Activated CD4-positive, alpha-beta memory T cell treated with anti-CD3 and anti-CD28 coated beads, Interleukin-2, amount 10 ng/mL, durations not matched to agents 7 days and 5 days (primary cell): ENCODE measurements around the gene EXOC7. TPM values are rescaled to one million over a fixed set of nuclear protein-coding genes. Genes with fewer than 3 reads are reported as not detected.
A peak's percentile ranks its signal among the peaks of the same experiment; 100 is the strongest.

ENCODE experiments used
- CTCF ChIA-PET: fragments of 350-600 bp; sonication (Branson Sonifier 250); formaldehyde crosslinking; loops from one replicate; lab custom pipeline; 2021; ENCODE audit warnings: antibody characterized with exemption, inconsistent platforms; lab: Charles Lee
- POLR2A ChIA-PET: fragments of 350-600 bp; sonication (Branson Sonifier 250); formaldehyde crosslinking; loops from one replicate; lab custom pipeline; 2021; ENCODE audit warnings: antibody characterized with exemption; lab: Charles Lee
- DNase-seq: peaks from one replicate; pipeline ENCODE4 v3.0.0-alpha.2; 2020
- H3K27ac Mint-ChIP-seq: one replicate; pipeline ENCODE4 v1.8.0; 2021; ENCODE audit warnings: mild to moderate bottlenecking, mixed read lengths
- H3K27me3 Mint-ChIP-seq: one replicate; pipeline ENCODE4 v1.8.0; 2021; ENCODE audit warnings: mixed read lengths
- H3K36me3 Mint-ChIP-seq: one replicate; pipeline ENCODE4 v1.8.0; 2021; ENCODE audit warnings: low read depth, mixed read lengths
- H3K4me1 Mint-ChIP-seq: one replicate; pipeline ENCODE4 v1.8.0; 2021; ENCODE audit warnings: mixed read lengths
- H3K4me3 Mint-ChIP-seq: one replicate; pipeline ENCODE4 v1.8.0; 2021; ENCODE audit warnings: mild to moderate bottlenecking, mixed read lengths
- H3K9me3 Mint-ChIP-seq: one replicate; pipeline ENCODE4 v1.8.0; 2021; ENCODE audit warnings: mixed read lengths
- total RNA-seq, 2 experiments: library from RNA; stranded (reverse); gene quantifications; one replicate each; pipeline ENCODE4 v1.2.3, GENCODE V29; 2021

Gene EXOC7
- total RNA-seq, 2 experiments from 2014 or later: 119 to 120 TPM

DNA sequence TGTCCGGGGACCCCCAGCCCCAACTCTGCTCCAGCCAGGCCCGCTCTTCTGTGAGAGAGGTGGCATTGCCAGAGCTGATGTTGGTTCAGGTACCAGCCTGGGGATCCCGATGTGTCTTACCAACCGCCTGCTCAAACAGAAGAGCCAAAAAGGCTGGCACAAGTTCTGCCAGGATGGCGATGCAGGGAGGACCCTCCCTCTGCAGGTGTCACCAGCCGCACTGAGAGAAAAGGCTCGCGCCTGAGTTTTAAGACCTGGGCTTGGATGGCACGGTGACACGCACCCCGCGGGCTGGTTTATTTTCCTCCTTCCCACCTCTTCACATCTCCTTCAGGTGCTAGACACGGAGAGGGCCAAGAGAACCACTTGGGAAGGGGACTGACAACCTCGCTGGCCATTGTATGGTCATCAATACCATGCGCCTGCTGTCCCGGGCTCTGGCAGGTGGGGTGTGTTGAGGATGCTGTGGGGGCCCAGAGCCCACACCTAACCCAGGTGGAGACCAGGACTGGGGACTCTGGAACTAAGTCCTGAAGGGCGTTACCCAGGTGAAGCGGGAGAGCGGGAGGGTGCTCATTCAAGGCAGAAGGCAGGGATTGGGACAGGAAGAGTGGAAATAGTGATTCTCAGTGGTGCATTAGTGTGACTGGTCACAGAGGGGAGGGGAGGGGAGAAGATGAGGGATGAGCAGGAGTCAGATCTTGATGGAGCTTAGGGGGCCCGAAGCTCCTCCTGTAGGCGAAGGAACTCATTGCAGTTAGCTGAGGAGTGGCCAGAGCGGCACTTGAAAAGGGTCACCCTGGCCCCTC, 21.2 kb upstream of the EXOC7 start:
- H3K27me3 Mint-ChIP-seq: no peaks in the 10 kb centered on the region
- no peaks in the 10 kb centered on the region for H3K36me3 Mint-ChIP-seq
- H3K27ac Mint-ChIP-seq: no peak overlapping the region
- no peaks in the 10 kb centered on the region for H3K9me3 Mint-ChIP-seq
- DNase-seq: no peak
- CTCF ChIA-PET: interaction anchor here (0.7 to 11.6 kb wide), 11 partner anchors 10 to 159 kb away, joined by 3 to 187 read pairs (median 11); partner anchors contain the start of gene FOXJ1
- H3K4me3 Mint-ChIP-seq: no peak overlapping the region
- POLR2A ChIA-PET: interaction anchor here (0.7 to 11.0 kb wide), 11 partner anchors 19 to 155 kb away, joined by 3 to 222 read pairs (median 7); partner anchors contain the start of gene EXOC7
- H3K4me1 Mint-ChIP-seq: peaks cover 24% of the 10 kb centered on the region

DNA sequence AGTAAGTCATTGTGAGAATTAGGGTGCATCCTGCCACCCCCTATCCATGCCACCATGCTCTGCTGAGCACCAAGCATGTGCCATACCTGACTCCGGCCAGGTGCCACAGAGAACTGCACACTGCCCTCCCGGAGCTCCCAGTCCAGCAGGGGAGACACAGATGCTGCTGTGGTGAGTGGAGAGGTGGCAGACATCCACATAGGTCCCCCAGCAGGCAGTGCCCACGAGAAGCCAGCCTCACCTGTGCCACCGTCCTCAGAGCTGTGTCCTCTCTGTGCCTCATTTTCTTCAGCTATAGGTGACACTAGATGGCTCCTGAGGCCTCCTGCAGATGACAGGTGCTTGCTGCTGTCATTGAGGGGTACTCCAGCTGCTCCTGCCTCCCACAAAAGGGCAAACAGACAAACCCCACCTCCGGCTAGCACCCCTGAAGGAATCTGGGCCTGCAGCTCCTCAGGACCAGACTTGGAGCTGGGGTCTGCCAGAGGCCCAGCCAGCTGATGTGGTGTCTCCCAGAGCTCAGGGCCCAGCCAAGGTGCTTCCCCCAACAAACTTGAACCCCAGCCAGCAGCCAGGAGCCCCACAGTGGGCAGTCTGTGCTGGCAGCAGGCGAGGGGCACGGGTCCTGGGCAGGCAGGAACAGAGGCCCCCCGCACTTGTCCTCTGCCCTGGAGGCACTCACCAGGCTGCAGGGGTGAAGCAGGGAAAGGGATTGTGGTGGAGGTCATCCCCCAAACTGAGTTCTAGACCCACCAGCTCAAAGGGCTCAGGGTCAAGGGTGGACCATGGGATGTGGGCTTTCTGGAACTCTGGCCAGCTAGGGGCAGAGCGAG, 20.4 kb upstream of the EXOC7 start:
- no peak overlapping the region for H3K4me3 Mint-ChIP-seq
- H3K4me1 Mint-ChIP-seq: peaks cover 24% of the 10 kb centered on the region
- H3K36me3 Mint-ChIP-seq: no peaks in the 10 kb centered on the region
- ChIA-PET POLR2A (interaction anchor here (0.7 to 11.0 kb wide), 10 partner anchors 19 to 156 kb away, joined by 3 to 222 read pairs (median 6); partner anchors contain the start of gene EXOC7), CTCF (interaction anchor here (0.6 to 11.6 kb wide), 10 partner anchors 10 to 379 kb away, joined by 3 to 187 read pairs (median 4); no protein-coding TSS in a partner anchor)
- no peak overlapping the region for H3K27ac Mint-ChIP-seq
- DNase-seq: no peak
- H3K27me3 Mint-ChIP-seq: no peaks in the 10 kb centered on the region
- no peaks in the 10 kb centered on the region for H3K9me3 Mint-ChIP-seq

DNA sequence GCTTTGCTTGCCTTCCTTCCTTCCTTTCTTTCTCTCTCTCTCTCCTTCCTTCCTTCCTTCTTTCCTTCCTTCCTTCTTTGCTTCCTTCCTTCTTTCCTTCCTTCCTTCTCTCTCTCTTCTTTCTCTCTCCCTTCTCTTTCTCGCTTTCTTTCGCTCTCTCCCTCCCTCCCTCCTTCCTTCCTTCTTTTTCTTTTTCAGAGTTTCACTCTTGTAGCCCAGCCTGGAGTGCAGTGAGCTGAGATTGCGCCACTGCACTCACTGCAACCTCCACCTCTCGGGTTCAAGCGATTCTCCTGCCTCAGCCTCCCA, 19.6 kb upstream of the EXOC7 start:
- no peak overlapping the region for H3K27ac Mint-ChIP-seq
- H3K36me3 Mint-ChIP-seq: no peaks in the 10 kb centered on the region
- peaks cover 24% of the 10 kb centered on the region for H3K4me1 Mint-ChIP-seq
- H3K27me3 Mint-ChIP-seq: no peaks in the 10 kb centered on the region
- POLR2A ChIA-PET: interaction anchor here (1.0 to 11.0 kb wide), 8 partner anchors 20 to 157 kb away, joined by 3 to 222 read pairs (median 8); partner anchors contain the start of gene EXOC7
- no peaks in the 10 kb centered on the region for H3K9me3 Mint-ChIP-seq
- no peak for DNase-seq
- H3K4me3 Mint-ChIP-seq: no peak overlapping the region
- CTCF ChIA-PET: interaction anchor here (0.6 to 11.6 kb wide), 6 partner anchors 56 to 380 kb away, joined by 3 to 187 read pairs (median 8); no protein-coding TSS in a partner anchor

DNA sequence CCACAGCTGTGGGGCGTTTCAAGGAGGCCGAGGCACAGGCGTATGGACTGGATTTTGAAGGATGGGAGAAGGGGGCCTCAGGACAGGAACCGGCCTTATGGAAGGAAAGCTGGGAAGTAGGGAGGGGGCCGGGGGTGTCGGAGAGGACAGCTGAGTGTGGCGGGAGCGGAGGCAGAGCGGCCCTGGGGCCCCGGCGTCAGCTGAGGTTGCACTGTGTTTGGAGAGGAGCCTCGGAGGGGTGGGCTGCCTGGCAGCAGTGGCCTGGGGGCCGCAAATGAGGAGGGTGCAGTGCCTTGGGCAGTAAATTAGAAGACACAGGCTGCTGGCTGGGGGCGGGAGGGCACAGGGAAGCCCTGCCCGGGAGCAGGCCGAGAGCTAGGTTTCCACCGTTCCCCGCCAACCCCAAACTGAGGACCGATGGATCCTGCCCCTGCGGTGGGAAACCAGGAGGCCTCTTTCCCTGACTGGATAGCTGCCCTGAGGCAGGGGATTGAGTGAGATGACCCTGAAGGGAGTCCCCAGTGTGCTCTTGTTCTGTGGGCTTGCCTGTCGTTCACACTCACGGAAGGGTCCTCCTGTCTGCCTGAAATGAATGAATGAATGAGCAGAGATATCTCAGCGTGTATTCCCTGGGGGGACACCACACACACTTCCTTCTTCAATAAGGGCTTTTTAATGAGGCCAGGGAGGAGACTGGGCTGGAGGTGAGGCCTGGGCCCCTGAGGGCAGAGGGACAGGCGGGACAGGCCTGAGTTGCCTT, 19.0 kb upstream of the EXOC7 start:
- Mint-ChIP-seq H3K4me3 (no peak overlapping the region), H3K27ac (peak overlapping the region; percentile 60), H3K4me1 (peaks cover 24% of the 10 kb centered on the region), H3K9me3 (no peaks in the 10 kb centered on the region), H3K36me3 (no peaks in the 10 kb centered on the region), H3K27me3 (no peaks in the 10 kb centered on the region)
- POLR2A ChIA-PET: interaction anchor here (1.3 to 11.0 kb wide), 8 partner anchors 19 to 157 kb away, joined by 4 to 222 read pairs (median 8); partner anchors contain the start of genes EXOC7 and UBALD2
- DNase-seq: no peak
- CTCF ChIA-PET: interaction anchor here (0.6 to 11.6 kb wide), 9 partner anchors 17 to 381 kb away, joined by 3 to 187 read pairs (median 11); no protein-coding TSS in a partner anchor

DNA sequence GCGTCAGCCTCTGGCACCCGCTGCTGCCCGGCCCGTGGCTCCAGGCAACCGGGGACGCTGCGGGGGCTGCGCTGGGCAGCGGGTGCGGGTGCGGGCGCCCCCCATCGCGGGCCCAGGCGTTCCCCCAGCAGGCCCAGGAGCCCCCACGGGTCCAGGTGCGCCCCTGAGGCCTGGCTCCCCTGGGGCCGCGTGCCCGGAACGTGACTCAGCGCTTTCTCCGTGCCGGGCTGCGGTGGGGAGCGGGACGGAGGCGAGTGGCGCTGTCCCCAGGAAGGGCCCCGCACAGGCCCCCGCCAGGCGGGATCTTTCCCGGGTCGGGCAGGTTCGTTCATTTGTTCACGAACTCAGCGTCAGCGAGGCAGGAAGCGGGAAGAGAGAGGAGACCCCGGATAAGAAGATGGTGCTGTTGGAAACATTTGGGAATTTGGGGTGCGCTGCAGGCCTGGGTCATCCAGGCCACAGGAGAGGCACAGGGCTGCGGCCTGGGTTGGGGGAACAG, 18.4 kb upstream of the EXOC7 start:
- Mint-ChIP-seq H3K9me3 (no peaks in the 10 kb centered on the region), H3K27me3 (no peaks in the 10 kb centered on the region), H3K36me3 (no peaks in the 10 kb centered on the region), H3K27ac (peak overlapping the region; percentile 60), H3K4me1 (peaks cover 20% of the 10 kb centered on the region), H3K4me3 (no peak overlapping the region)
- ChIA-PET POLR2A (interaction anchor here (1.0 to 11.0 kb wide), 9 partner anchors 8 to 158 kb away, joined by 3 to 222 read pairs (median 8); partner anchors contain the start of genes EXOC7 and UBALD2), CTCF (interaction anchor here (0.7 to 11.6 kb wide), 21 partner anchors 16 to 236 kb away, joined by 3 to 187 read pairs (median 6); no protein-coding TSS in a partner anchor)
- DNase-seq: no peak

DNA sequence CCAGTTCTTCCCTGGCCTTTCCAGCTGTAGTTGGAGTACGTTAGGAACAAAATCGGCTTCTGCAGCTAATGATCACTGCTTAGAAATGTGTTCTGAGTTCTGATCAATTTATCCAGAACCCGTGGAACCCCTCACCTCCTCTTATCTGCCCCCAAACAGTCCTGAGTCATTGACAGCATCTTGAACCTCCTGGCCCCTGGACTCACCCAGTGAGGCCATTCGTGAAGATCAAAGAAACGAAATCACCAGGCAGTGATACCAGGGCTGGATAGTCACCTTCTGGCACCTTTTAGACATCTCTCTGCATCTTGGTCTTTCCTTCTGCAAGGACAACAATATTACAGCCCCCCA, 17.0 kb upstream of the EXOC7 start:
- Mint-ChIP-seq H3K4me3 (no peak overlapping the region), H3K27ac (no peak overlapping the region)
- DNase-seq: no peak

DNA sequence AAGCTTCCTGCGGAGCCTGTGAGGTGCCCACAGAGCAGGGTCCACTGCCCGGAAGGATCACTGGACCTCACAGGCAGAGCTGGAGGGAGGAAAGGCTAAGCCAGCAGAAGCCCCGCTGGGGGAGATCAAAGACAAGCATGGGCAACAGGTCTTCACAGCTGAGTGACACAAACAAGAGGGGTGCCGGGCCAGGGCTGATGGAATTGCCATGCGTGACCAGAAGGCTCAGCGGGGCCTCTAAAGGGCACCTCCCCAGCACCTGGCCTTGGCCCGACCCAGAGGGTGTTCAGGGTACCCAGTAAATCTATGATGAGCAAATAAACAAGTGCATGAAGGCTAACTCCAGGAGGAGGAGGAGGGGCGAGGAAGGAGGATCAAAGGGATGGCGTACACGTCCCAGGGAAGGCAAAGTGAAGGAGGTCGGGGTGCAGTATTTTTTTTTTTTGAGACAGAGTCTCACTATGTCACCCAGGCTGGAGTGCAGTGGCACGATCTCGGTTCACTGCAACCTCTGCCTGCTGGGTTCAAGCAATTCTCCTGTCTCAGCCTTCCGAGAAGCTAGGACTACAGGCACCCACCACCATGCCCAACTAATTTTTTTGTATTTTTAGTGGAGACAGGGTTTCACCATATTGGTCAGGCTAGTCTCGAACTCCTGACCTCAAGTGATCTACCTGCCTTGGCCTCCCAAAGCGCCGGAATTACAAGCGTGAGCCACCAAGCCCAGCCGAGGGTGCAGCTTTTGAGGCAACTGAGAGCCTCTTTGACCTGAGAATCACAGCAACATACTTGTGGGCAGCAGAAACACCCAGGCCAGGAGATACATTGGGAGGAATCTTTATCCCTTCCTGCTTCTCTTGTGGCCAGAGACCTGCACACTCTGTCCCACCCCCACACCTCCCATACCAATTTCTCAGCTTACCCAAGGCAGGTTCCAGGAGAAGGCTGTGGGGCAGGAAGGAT, 16.1 kb upstream of the EXOC7 start:
- Mint-ChIP-seq H3K9me3 (no peaks in the 10 kb centered on the region), H3K4me1 (peaks cover 13% of the 10 kb centered on the region), H3K4me3 (no peak overlapping the region), H3K36me3 (no peaks in the 10 kb centered on the region), H3K27me3 (no peaks in the 10 kb centered on the region), H3K27ac (no peak overlapping the region)
- CTCF ChIA-PET: interaction anchor here (1.0 to 11.6 kb wide), 8 partner anchors 16 to 265 kb away, joined by 4 to 187 read pairs (median 8); partner anchors contain the start of genes EXOC7 and SPHK1
- no peak for DNase-seq
- POLR2A ChIA-PET: interaction anchor here (1.0 to 11.0 kb wide), 4 partner anchors 48 to 160 kb away, joined by 3 to 222 read pairs (median 21); no protein-coding TSS in a partner anchor

More for the DNA sequence above, 17.0 kb upstream of the EXOC7 start:
- Mint-ChIP-seq H3K36me3 (no peaks in the 10 kb centered on the region), H3K27me3 (no peaks in the 10 kb centered on the region), H3K9me3 (no peaks in the 10 kb centered on the region), H3K4me1 (peaks cover 13% of the 10 kb centered on the region)
- POLR2A ChIA-PET: interaction anchor here (1.0 to 11.0 kb wide), 6 partner anchors 9 to 265 kb away, joined by 3 to 222 read pairs (median 6); no protein-coding TSS in a partner anchor
- CTCF ChIA-PET: interaction anchor here (0.9 to 11.6 kb wide), 20 partner anchors 8 to 233 kb away, joined by 3 to 187 read pairs (median 6); partner anchors contain the start of genes EXOC7 and PRPSAP1

DNA sequence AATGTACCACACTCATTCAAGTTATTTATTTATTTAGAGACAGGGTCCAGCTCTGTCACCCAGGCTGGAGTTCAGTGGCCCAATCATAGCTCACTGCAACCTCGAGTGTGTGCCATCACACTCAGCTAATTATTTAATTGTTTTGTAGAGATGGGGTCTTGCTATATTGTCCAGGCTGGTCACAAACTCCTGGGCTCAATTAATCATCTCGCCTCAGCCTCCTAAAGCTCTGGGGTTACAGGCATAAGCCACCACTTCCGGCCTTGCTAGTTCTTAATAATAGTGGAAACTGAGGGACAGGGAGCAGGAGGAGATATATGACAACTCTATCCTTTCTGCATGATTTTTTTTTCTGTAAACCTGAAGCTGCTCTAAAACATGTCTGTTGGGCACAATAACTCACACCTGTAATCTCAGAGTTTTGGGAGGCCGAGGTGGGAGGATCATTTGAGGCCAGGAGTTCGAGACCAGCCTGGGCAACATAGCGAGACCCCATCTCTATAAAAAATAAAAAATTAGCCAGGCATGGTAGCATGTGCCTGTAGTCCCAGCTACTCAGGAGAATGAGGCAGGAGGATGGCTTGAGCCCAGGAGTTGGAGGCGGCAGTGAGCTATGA, 11.7 kb upstream of the EXOC7 start:
- peaks cover 4% of the 10 kb centered on the region for H3K27me3 Mint-ChIP-seq

DNA sequence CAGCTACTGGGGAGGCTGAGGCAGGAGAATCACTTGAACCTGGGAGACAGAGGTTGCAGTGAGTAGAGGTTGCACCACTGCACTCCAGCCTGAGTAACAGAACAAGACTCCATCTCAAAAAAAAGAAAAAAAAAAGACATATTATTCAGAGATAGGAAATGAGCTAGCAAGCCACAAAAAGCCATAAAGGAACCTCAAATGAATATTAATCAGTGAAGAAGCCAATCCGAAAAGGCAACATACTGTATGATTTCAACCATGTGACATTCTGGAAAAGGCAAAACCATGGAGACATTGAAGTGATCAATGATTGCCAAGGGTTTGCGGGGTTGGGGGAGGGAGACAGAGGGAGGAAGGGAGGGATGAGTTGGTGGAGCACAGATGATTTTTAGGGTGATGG, 8.4 kb upstream of the EXOC7 start:
- POLR2A ChIA-PET: interaction anchor here (0.6 to 0.8 kb wide), 2 partner anchors 9 to 23 kb away, joined by 5 read pairs; partner anchors contain the start of gene EXOC7
- no peaks in the 10 kb centered on the region for H3K36me3 Mint-ChIP-seq
- no peak overlapping the region for H3K27ac Mint-ChIP-seq
- no peaks in the 10 kb centered on the region for H3K9me3 Mint-ChIP-seq
- H3K27me3 Mint-ChIP-seq: peaks cover 4% of the 10 kb centered on the region
- H3K4me1 Mint-ChIP-seq: no peaks in the 10 kb centered on the region
- no peak for DNase-seq
- H3K4me3 Mint-ChIP-seq: no peak overlapping the region
- CTCF ChIA-PET: interaction anchor here (1.0 to 1.3 kb wide), 3 partner anchors 9 to 168 kb away, joined by 3 to 5 read pairs (median 3); no protein-coding TSS in a partner anchor

More for the DNA sequence above, 11.7 kb upstream of the EXOC7 start:
- ChIA-PET POLR2A (interaction anchor here (0.6 kb wide), 1 partner anchor 76 kb away, joined by 3 read pairs; no protein-coding TSS in a partner anchor), CTCF (interaction anchor here (1.2 to 2.4 kb wide), 3 partner anchors 10 to 165 kb away, joined by 3 to 14 read pairs (median 3); partner anchors contain the start of gene EXOC7)
- H3K9me3 Mint-ChIP-seq: no peaks in the 10 kb centered on the region
- no peaks in the 10 kb centered on the region for H3K4me1 Mint-ChIP-seq
- DNase-seq: no peak
- H3K4me3 Mint-ChIP-seq: no peak overlapping the region
- H3K27ac Mint-ChIP-seq: no peak overlapping the region
- no peaks in the 10 kb centered on the region for H3K36me3 Mint-ChIP-seq

DNA sequence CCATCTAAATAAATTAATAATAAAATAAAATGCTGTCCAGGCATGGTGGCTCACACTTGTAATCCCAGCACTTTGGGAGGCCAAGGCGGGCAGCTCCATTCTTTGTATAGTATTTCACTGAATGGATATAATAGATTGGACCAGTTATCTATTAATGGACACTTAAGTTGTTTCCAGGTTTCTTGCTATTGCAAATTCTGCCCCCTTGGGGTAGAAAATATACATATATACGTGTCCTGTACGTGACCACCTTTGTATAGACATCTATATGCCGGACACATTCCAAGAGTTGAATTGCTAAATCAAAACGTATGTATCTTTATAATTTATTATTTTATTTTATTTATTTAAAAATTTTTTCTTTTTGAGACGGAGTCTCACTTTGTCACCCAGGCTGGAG, 3.9 kb upstream of the EXOC7 start:
- Mint-ChIP-seq H3K36me3 (peaks cover 12% of the 10 kb centered on the region), H3K9me3 (no peaks in the 10 kb centered on the region), H3K4me3 (no peak overlapping the region), H3K27ac (no peak overlapping the region), H3K27me3 (peaks cover 4% of the 10 kb centered on the region), H3K4me1 (peaks cover 14% of the 10 kb centered on the region)
- ChIA-PET CTCF (interaction anchor here (1.0 to 1.4 kb wide), 2 partner anchors 11 to 93 kb away, joined by 3 to 6 read pairs; no protein-coding TSS in a partner anchor), POLR2A (no interaction called here)
- DNase-seq: no peak
